DOHH2 (cell line): ENCODE measurements around the gene BRD3.

ENCODE experiments used
- CTCF ChIP-seq: fragments of 200-600 bp; sonication (generic); IDR thresholded peaks from one replicate; pipeline ENCODE4 v1.5.1; 2014; ENCODE audit warnings: antibody characterized with exemption, mild to moderate bottlenecking, low read depth, low read length; ENCODE audit not compliant: poor library complexity, severe bottlenecking
- EZH2phosphoT487 ChIP-seq: fragments of 200-600 bp; sonication (generic); IDR thresholded peaks from 2 replicates; pipeline ENCODE4 v1.6.1; 2017; ENCODE audit warnings: borderline replicate concordance, mild to moderate bottlenecking, antibody characterized with exemption, low read length, moderate library complexity, mixed read lengths

GRCh38 chr9:134089972-134090371 lies 22.1 kb upstream of the BRD3 start:
- no peak for TF ChIP-seq CTCF
- TF ChIP-seq EZH2phosphoT487: no peak
